SU-DHL-6 (cell line): ENCODE measurements around the gene MCF2L2.

ENCODE experiments used
- H2AFZ ChIP-seq: fragments of 200-600 bp; sonication (generic); 2 replicates; pipeline ENCODE4 v1.6.1; 2014; ENCODE audit warnings: low read depth, mild to moderate bottlenecking, moderate library complexity, mixed read lengths, antibody characterized with exemption, low read length; ENCODE audit not compliant: severe bottlenecking
- H3F3A ChIP-seq: fragments of 200-600 bp; shearing (Covaris generic); 2 replicates; pipeline ENCODE4 v1.6.0; 2016; ENCODE audit warnings: antibody characterized with exemption, mild to moderate bottlenecking; ENCODE audit not compliant: insufficient read depth
- H3K27ac ChIP-seq: fragments of 200-600 bp; sonication (generic); 2 replicates; pipeline ENCODE4 v1.5.1; 2016; ENCODE audit warnings: low read depth, mild to moderate bottlenecking, low read length, moderate library complexity, mixed read lengths
- H3K27me3 ChIP-seq: fragments of 200-600 bp; sonication (generic), shearing (Covaris generic); 2 replicates; pipeline ENCODE4 v1.6.0; 2014; ENCODE audit warnings: mild to moderate bottlenecking, low read length
- H3K36me3 ChIP-seq: fragments of 200-600 bp; sonication (generic); 2 replicates; pipeline ENCODE4 v1.6.1; 2014; ENCODE audit warnings: mild to moderate bottlenecking, low read length, mixed read lengths
- H3K4me2 ChIP-seq: fragments of 300-600, 200-600 bp; shearing (Covaris generic), sonication (generic); 2 replicates; pipeline ENCODE4 v1.6.0; 2014; ENCODE audit warnings: low read length, low read depth, mild to moderate bottlenecking; ENCODE audit not compliant: poor library complexity, severe bottlenecking
- H3K4me3 ChIP-seq: fragments of 200-600 bp; sonication (generic); 2 replicates; pipeline ENCODE4 v1.5.1; 2014; ENCODE audit warnings: antibody characterized with exemption, low read length, mild to moderate bottlenecking, mixed read lengths; ENCODE audit not compliant: insufficient read depth, poor library complexity, severe bottlenecking
- H3K79me2 ChIP-seq: fragments of 200-600 bp; sonication (generic); 2 replicates; pipeline ENCODE4 v1.6.1; 2014; ENCODE audit warnings: mild to moderate bottlenecking, low read length, moderate library complexity; ENCODE audit not compliant: insufficient read depth
- H3K9ac ChIP-seq: fragments of 200-600 bp; sonication (generic); 2 replicates; pipeline ENCODE4 v1.7.0; 2014; ENCODE audit warnings: mild to moderate bottlenecking, low read length
- H3K9me2 ChIP-seq: fragments of 200-600 bp; sonication (generic); replicated peaks from 2 replicates; pipeline ENCODE4 v1.6.1; 2014; ENCODE audit warnings: low read length; ENCODE audit not compliant: insufficient read depth
- H3K9me3 ChIP-seq: fragments of 200-600 bp; sonication (generic); 2 replicates; pipeline ENCODE4 v1.6.1; 2014; ENCODE audit warnings: low read length, mixed read lengths; ENCODE audit not compliant: insufficient read depth
- H4K20me1 ChIP-seq: fragments of 200-600 bp; sonication (generic); 2 replicates; pipeline ENCODE4 v1.6.1; 2014; ENCODE audit warnings: low read depth, mild to moderate bottlenecking, antibody characterized with exemption, low read length, moderate library complexity, mixed read lengths
- EZH2phosphoT487 ChIP-seq: fragments of 200-600 bp; sonication (generic), shearing (Covaris generic); conservative IDR thresholded peaks from 2 replicates; pipeline ENCODE4 v1.6.1; 2018; ENCODE audit warnings: mild to moderate bottlenecking, antibody characterized with exemption, low read length, moderate library complexity, mixed read lengths
- TF ChIP-seq, protein P1 (sequence below): fragments of 200-600 bp; sonication (generic); IDR thresholded peaks from one replicate; pipeline ENCODE4 v1.5.1; 2017; ENCODE audit warnings: antibody characterized with exemption, mild to moderate bottlenecking, low read length, moderate library complexity; ENCODE audit not compliant: insufficient read depth, poor library complexity, severe bottlenecking

MCF2L2 gene

DNA sequence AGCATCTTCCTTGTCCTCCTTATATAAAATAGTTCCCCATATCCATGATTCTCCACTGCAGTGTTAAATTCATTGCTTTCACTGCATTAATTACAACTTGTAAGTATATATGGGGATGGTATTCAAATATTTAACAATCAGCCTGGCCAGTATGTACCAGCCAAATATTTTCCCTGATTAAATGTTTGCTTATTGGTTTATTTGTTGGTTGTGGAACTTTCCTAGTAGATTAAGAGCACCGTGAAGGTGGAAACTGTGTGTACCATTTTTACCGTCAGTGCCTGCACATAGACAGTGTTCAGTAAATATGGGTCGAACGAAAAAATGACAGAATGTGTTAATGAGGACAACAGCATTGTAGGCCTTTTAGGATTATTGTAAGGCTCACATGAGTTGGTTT, 272.9 kb downstream of the MCF2L2 start:
- no peaks in the 10 kb centered on the region for H3K9me2 ChIP-seq
- no peaks in the 10 kb centered on the region for H3F3A ChIP-seq
- H3K79me2 ChIP-seq, result no peaks in the 10 kb centered on the region
- H3K36me3 ChIP-seq, result no peaks in the 10 kb centered on the region
- no peaks in the 10 kb centered on the region for H3K9me3 ChIP-seq
- H3K9ac ChIP-seq, result no peak overlapping the region
- H3K4me3 ChIP-seq, result no peak overlapping the region
- no peak overlapping the region for H2AFZ ChIP-seq
- no peak overlapping the region for H3K4me2 ChIP-seq
- H3K27ac ChIP-seq, result no peak overlapping the region
- TF ChIP-seq, protein P1, sequence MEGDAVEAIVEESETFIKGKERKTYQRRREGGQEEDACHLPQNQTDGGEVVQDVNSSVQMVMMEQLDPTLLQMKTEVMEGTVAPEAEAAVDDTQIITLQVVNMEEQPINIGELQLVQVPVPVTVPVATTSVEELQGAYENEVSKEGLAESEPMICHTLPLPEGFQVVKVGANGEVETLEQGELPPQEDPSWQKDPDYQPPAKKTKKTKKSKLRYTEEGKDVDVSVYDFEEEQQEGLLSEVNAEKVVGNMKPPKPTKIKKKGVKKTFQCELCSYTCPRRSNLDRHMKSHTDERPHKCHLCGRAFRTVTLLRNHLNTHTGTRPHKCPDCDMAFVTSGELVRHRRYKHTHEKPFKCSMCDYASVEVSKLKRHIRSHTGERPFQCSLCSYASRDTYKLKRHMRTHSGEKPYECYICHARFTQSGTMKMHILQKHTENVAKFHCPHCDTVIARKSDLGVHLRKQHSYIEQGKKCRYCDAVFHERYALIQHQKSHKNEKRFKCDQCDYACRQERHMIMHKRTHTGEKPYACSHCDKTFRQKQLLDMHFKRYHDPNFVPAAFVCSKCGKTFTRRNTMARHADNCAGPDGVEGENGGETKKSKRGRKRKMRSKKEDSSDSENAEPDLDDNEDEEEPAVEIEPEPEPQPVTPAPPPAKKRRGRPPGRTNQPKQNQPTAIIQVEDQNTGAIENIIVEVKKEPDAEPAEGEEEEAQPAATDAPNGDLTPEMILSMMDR, result no peak
- no peak for TF ChIP-seq EZH2phosphoT487
- H4K20me1 ChIP-seq, result no peaks in the 10 kb centered on the region
- no peaks in the 10 kb centered on the region for H3K27me3 ChIP-seq

DNA sequence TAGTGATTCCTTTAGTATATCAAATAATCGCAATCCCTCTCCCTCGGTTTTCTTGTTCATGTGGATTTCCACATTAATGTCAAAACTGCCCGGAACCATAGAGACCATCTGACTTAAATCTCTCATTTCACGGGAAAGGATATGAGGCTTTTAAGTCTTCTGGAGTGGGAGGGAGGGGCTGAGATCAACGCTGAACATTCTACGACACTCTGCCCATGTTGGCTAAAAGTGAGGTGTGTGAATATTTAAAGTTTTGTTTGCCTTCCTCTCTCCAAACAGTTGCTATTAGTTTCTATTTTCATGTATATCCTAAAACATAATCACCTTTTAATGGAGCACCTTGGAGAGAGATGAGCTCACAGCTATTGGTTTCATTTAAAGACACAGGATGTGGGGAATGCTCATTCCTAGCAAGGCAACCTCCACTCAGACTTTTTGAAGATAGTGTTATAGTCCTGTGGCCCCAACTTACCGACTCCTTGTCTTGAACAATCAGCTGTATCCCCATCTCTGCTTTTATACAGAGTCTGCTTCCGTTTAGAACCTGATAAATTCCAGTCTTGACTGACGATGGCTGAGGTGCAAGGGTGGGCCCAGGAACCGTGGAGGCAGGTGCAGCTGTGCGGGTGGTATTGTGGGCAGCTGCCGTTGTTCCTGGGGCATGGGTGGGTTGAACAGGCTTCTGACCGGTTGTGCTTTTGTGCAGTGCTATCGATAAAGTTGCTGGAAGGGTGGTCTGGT, 275.0 kb downstream of the MCF2L2 start:
- Histone ChIP-seq H3F3A (no peaks in the 10 kb centered on the region), H3K9me3 (no peaks in the 10 kb centered on the region), H3K79me2 (no peaks in the 10 kb centered on the region), H3K4me2 (no peak overlapping the region), H3K27me3 (no peaks in the 10 kb centered on the region), H2AFZ (no peak overlapping the region), H3K4me3 (no peak overlapping the region), H4K20me1 (no peaks in the 10 kb centered on the region), H3K9ac (no peak overlapping the region), H3K9me2 (no peaks in the 10 kb centered on the region), H3K36me3 (no peaks in the 10 kb centered on the region), H3K27ac (no peak overlapping the region)
- no peak for TF ChIP-seq EZH2phosphoT487
- TF ChIP-seq, protein P1, result no peak

DNA sequence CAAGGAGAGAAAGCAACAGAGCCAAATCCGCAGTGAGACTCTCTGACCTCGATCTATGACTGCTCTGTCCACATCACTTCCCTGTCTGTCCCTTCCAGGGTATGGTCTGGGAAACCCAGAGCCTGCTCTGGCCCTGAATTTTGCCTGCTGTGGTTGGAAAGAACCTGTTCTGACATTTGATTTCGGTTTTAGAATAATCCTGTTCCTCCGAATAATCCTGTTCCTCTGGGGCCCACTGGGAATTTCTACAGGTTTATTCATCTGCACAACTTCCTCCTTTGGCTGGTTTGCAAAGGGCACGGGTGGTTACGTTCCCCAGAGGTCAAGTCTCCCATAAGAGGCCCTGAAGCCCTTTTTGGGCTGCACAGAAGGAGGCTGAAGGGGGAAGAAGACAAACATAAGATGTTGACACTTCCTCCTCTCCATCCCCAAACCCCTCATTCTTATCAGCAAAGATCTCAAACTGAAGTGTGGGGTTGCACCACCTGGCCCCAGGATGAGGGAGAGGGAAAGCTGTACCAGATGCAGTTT, 276.5 kb downstream of the MCF2L2 start:
- H3K9me3 ChIP-seq, result no peaks in the 10 kb centered on the region
- H3K9ac ChIP-seq, result no peak overlapping the region
- H4K20me1 ChIP-seq, result no peaks in the 10 kb centered on the region
- no peak overlapping the region for H2AFZ ChIP-seq
- no peaks in the 10 kb centered on the region for H3K36me3 ChIP-seq
- H3K27ac ChIP-seq, result no peak overlapping the region
- no peaks in the 10 kb centered on the region for H3K79me2 ChIP-seq
- H3K9me2 ChIP-seq, result no peaks in the 10 kb centered on the region
- H3K4me2 ChIP-seq, result no peak overlapping the region
- H3K4me3 ChIP-seq, result no peak overlapping the region
- TF ChIP-seq, protein P1, result no peak
- TF ChIP-seq EZH2phosphoT487, result no peak
- H3K27me3 ChIP-seq, result no peaks in the 10 kb centered on the region
- H3F3A ChIP-seq, result no peaks in the 10 kb centered on the region
